ENCODE results near the gene DLG1.
A peak's percentile ranks its signal among the peaks of the same experiment; 100 is the strongest.
"Not testable (repeated sequence)": the region's sequence is repeated elsewhere in the genome, so short reads cannot be mapped to it uniquely, and the experiment has no call there.

The DLG1 gene

GRCh38 chr3:197062446-197062845 is 236.0 kb downstream of the DLG1 start:
- no peak overlapping the region for H3K4me3 Mint-ChIP-seq
- H3K27ac Mint-ChIP-seq, result no peak overlapping the region
- intact Hi-C loops (cut with micrococcal nuclease), result loop anchor here (10.0 kb wide), 1 partner anchor 122 kb away; no protein-coding TSS in a partner anchor
- peaks cover 7% of the 10 kb centered on the region for H3K4me1 Mint-ChIP-seq (ENCODE audit: low read depth)
- peaks cover 77% of the 10 kb centered on the region for H3K36me3 Mint-ChIP-seq (ENCODE audit: low read depth)
- H3K27me3 Mint-ChIP-seq, result no peaks in the 10 kb centered on the region
- no peaks in the 10 kb centered on the region for H3K9me3 Mint-ChIP-seq

- H3K4me3 Mint-ChIP-seq; intact Hi-C loops (cut with micrococcal nuclease); H3K27ac Mint-ChIP-seq; H3K9me3 Mint-ChIP-seq; H3K27me3 Mint-ChIP-seq; H3K4me1 Mint-ChIP-seq (ENCODE audit: low read depth): not testable (repeated sequence)
- peaks cover 77% of the 10 kb centered on the region for H3K36me3 Mint-ChIP-seq (ENCODE audit: low read depth)
These were observed 246.8 kb downstream of the DLG1 start for GRCh38 chr3:197051637-197052036.

- Mint-ChIP-seq H3K4me1 (ENCODE audit: low read depth) (no peaks in the 10 kb centered on the region), H3K27me3 (no peaks in the 10 kb centered on the region), H3K9me3 (no peaks in the 10 kb centered on the region), H3K36me3 (ENCODE audit: low read depth) (peaks cover 88% of the 10 kb centered on the region), H3K27ac (no peak overlapping the region), H3K4me3 (no peak overlapping the region)
- intact Hi-C loops (cut with micrococcal nuclease), result no loop called here
These were observed 247.9 kb downstream of the DLG1 start for GRCh38 chr3:197050511-197050910.

DNA sequence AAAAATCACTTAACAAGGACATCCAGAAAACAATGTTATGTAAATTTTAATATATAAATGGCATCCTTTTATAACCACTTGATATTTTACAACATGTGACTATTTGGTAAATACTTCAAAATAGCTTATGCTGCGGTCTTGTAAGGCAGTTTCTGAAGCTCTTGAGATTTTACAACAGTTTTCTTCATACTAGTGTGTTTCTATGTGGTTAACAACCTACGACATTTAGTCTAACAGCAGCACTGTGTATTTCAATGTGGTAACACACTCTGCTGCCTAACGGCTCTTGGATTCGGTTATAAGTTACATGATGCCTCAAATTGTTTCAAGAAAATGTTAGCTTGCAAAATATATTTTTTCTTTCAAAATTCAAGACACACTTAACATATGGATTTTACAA is 255.9 kb downstream of the DLG1 start:
- no peaks in the 10 kb centered on the region for H3K27me3 Mint-ChIP-seq
- H3K9me3 Mint-ChIP-seq, result no peaks in the 10 kb centered on the region
- H3K36me3 Mint-ChIP-seq (ENCODE audit: low read depth), result peaks cover 38% of the 10 kb centered on the region
- H3K4me3 Mint-ChIP-seq, result no peak overlapping the region
- no peak overlapping the region for H3K27ac Mint-ChIP-seq
- no peaks in the 10 kb centered on the region for H3K4me1 Mint-ChIP-seq (ENCODE audit: low read depth)
- intact Hi-C loops (cut with micrococcal nuclease), result no loop called here

DNA sequence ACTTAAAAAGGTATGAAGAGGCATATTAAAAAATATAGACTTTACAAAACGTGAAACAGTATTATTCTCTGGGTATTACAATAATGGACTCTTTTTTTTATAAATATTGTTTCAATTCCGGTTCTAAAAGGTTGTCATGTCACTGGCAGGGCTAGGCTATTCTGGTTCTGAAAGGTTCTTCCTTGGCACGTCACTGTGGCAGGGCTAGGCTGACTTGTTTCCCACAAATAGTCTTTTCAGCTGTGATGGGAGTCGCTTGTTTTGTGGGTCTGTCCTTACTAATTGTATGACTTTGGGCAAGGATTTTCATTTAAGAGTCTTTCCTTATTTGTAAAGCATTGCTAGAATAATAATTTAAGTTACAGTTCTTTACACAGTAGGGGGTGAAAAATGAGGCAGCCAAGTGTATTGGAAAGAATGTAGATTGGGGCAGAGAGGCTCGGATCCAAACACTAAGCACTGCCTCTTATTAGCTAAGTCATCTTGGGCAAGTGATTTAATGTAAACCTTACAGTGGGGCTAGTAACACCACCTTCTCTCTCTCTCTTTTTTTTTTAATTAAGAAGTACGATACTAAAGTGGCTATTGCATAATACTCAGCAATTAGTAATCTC is 256.4 kb downstream of the DLG1 start:
- peaks cover 33% of the 10 kb centered on the region for H3K36me3 Mint-ChIP-seq (ENCODE audit: low read depth)
- H3K27ac Mint-ChIP-seq, result no peak overlapping the region
- H3K9me3 Mint-ChIP-seq, result no peaks in the 10 kb centered on the region
- peaks cover 3% of the 10 kb centered on the region for H3K27me3 Mint-ChIP-seq
- H3K4me1 Mint-ChIP-seq (ENCODE audit: low read depth), result no peaks in the 10 kb centered on the region
- H3K4me3 Mint-ChIP-seq, result no peak overlapping the region
- intact Hi-C loops (cut with micrococcal nuclease), result no loop called here

DNA sequence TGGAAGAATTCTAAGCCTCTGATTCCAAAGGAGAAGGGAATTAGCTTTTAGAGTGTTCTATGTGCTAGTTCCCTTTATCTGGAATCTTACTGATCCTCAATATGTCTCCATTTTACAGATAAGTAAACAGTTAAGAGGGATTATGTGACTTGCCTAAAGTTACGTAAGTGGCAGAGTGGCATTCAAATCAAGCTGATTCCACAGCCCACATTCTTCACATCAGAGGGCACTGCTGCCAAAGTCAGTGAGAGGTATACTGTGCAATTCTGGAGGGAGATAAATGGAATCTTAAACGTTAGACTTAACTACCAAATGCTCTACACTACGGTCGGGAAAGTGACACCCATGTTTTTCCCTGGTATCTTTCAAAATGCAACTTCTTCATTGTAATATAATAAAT is 257.8 kb downstream of the DLG1 start:
- no peaks in the 10 kb centered on the region for H3K9me3 Mint-ChIP-seq
- no peaks in the 10 kb centered on the region for H3K4me1 Mint-ChIP-seq (ENCODE audit: low read depth)
- no peak overlapping the region for H3K27ac Mint-ChIP-seq
- H3K36me3 Mint-ChIP-seq (ENCODE audit: low read depth), result peaks cover 20% of the 10 kb centered on the region
- no peak overlapping the region for H3K4me3 Mint-ChIP-seq
- peaks cover 16% of the 10 kb centered on the region for H3K27me3 Mint-ChIP-seq
- intact Hi-C loops (cut with micrococcal nuclease), result no loop called here

GRCh38 chr3:197038679-197039462 is 259.5 kb downstream of the DLG1 start:
- H3K4me1 Mint-ChIP-seq (ENCODE audit: low read depth), result no peaks in the 10 kb centered on the region
- intact Hi-C loops (cut with micrococcal nuclease), result no loop called here
- H3K27ac Mint-ChIP-seq, result no peak overlapping the region
- H3K4me3 Mint-ChIP-seq, result no peak overlapping the region
- no peaks in the 10 kb centered on the region for H3K9me3 Mint-ChIP-seq
- H3K36me3 Mint-ChIP-seq (ENCODE audit: low read depth), result peaks cover 2% of the 10 kb centered on the region
- peaks cover 32% of the 10 kb centered on the region for H3K27me3 Mint-ChIP-seq

DNA sequence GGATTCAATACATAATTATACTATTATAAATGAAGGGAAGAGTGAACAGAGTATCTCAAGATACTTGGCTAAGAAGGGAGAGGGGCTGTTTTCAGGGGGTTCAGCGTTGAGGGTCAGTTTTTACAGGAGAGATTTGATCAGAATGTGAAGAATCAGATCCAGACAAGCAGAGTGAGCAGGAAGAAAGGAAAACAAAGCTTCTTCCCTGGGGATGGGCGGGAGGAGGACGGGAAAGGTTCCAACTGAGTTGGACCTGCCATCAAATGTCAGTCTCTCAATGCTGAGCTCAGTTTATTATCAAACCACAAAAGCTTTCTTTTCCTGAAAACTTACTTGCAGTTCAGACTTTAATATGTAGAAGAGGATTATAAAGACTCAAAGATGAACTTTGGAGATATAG is 262.8 kb downstream of the DLG1 start:
- Mint-ChIP-seq H3K4me3 (no peak overlapping the region), H3K27ac (no peak overlapping the region), H3K36me3 (ENCODE audit: low read depth) (no peaks in the 10 kb centered on the region), H3K27me3 (peaks cover 37% of the 10 kb centered on the region), H3K4me1 (ENCODE audit: low read depth) (peaks cover 16% of the 10 kb centered on the region), H3K9me3 (no peaks in the 10 kb centered on the region)
- intact Hi-C loops (cut with micrococcal nuclease), result no loop called here

DNA sequence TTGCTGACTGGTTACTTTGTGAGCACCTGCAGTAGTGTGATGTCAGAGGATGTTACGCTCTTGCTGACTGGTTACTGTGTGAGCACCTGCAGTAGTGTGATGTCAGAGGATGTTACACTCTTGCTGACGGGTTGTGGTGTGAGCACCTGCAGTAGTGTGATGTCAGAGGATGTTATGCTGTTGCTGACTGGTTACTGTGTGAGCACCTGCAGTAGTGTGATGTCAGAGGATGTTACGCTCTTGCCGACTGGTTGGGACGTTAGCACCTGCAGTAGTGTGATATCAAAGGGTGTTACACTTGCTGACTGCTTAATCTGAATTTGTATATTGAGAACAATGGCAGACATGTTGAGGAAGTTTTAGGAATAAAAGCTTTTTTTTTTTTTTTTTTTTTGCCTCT is 263.6 kb downstream of the DLG1 start:
- intact Hi-C loops (cut with micrococcal nuclease); H3K4me3 Mint-ChIP-seq; H3K9me3 Mint-ChIP-seq; H3K36me3 Mint-ChIP-seq (ENCODE audit: low read depth); H3K27ac Mint-ChIP-seq: not testable (repeated sequence)
- Mint-ChIP-seq H3K27me3 (peaks cover 42% of the 10 kb centered on the region), H3K4me1 (ENCODE audit: low read depth) (peaks cover 24% of the 10 kb centered on the region)

- Mint-ChIP-seq H3K4me1 (ENCODE audit: low read depth) (peaks cover 31% of the 10 kb centered on the region), H3K27me3 (peaks cover 49% of the 10 kb centered on the region)
- H3K9me3 Mint-ChIP-seq; H3K27ac Mint-ChIP-seq; H3K36me3 Mint-ChIP-seq (ENCODE audit: low read depth); H3K4me3 Mint-ChIP-seq; intact Hi-C loops (cut with micrococcal nuclease): not testable (repeated sequence)
These were observed 264.6 kb downstream of the DLG1 start for GRCh38 chr3:197033764-197034163.

DNA sequence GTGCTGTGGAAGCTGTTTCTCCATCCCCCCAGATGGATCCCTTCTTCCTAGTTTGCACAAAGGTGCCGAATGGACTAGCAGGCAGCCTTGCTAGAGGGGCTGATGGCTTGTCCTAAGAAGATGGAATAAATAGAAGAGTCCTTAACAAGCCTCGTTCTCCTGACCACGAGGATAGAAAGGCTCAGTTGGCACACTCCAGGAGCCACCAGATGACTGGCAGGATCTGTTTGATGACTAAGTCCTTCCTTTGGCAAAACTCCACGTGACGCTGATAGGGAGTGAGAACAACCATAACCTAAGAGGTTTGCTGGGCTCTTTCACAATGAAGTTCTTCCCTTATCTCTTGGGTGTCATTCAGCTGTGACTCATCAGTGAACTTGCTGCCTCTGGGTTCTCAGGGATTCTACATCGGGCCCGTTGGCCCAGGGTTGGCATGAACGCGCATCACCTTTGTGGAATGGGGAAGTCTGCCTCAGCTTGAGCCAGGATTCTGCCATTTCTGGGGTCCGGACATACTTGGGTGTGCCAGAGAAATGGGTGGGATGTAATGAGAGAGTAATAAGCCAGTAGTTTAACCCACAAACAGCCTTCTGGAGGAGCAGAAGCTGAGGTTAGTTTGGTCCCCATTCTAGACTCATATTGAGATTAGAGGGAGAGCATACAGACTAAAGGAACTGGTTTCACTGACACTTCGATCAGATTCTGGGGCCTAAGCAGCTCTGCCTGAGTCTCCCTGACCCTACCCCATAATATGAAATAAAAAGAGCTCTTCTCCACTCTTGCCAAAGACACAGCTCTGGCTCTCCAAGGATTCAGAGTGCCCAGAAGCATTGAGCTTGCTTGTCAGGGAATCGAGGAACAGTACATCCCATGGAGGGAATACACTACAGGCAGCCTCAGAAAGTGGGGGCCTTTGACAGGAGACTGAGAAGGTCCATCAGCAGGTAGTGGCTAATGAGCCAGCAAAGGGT is 266.8 kb downstream of the DLG1 start:
- peaks cover 55% of the 10 kb centered on the region for H3K27me3 Mint-ChIP-seq
- peak overlapping the region; percentile 6 for H3K27ac Mint-ChIP-seq
- intact Hi-C loops (cut with micrococcal nuclease), result no loop called here
- H3K4me3 Mint-ChIP-seq, result no peak overlapping the region
- no peaks in the 10 kb centered on the region for H3K9me3 Mint-ChIP-seq
- peaks cover 41% of the 10 kb centered on the region for H3K4me1 Mint-ChIP-seq (ENCODE audit: low read depth)
- no peaks in the 10 kb centered on the region for H3K36me3 Mint-ChIP-seq (ENCODE audit: low read depth)

- Mint-ChIP-seq H3K4me1 (ENCODE audit: low read depth) (peaks cover 41% of the 10 kb centered on the region), H3K4me3 (no peak overlapping the region), H3K27me3 (peaks cover 51% of the 10 kb centered on the region), H3K9me3 (no peaks in the 10 kb centered on the region), H3K36me3 (ENCODE audit: low read depth) (no peaks in the 10 kb centered on the region), H3K27ac (peak overlapping the region; percentile 6)
- intact Hi-C loops (cut with micrococcal nuclease), result no loop called here
These were observed 267.8 kb downstream of the DLG1 start for GRCh38 chr3:197030379-197031314.

GRCh38 chr3:197029511-197030167 is 268.8 kb downstream of the DLG1 start, which contains the start of gene MELTF:
Gene MELTF (minus strand): TSS chr3:197029817. CDS start chr3:197029702, 115 bp downstream.
- Mint-ChIP-seq H3K4me3 (peak within 1 kb of the TSS; percentile 71), H3K27me3 (peaks cover 49% of the 10 kb centered on the region), H3K9me3 (no peaks in the 10 kb centered on the region), H3K36me3 (ENCODE audit: low read depth) (no peaks in the 10 kb centered on the region), H3K4me1 (ENCODE audit: low read depth) (peaks cover 44% of the 10 kb centered on the region), H3K27ac (peak within 1 kb of the TSS; percentile 22)
- intact Hi-C loops (cut with micrococcal nuclease), result loop anchor here (2.0 kb wide), 1 partner anchor 27 kb away; no protein-coding TSS in a partner anchor

Data from dendritic cell treated with granulocyte-macrophage colony-stimulating factor and Interleukin-4, amounts not matched to agents 40 ng/mL and 50 ng/mL, for 4 days (primary cell).